K562 (cell line): ENCODE results near the gene GGT6. TPM values are rescaled to one million over a fixed set of nuclear protein-coding genes. Genes with fewer than 3 reads are reported as not detected.

ENCODE experiments used
- ATAC-seq: fragments of 200-7000 bp; cut with Tn5 transposase; 3 replicates; pipeline ENCODE4 v1.9.1; 2020; ENCODE audit warnings: moderate library complexity
- BruUV-seq: library from RNA; stranded (reverse); fragments of 400-500 nt; replicated peaks from 2 replicates; lab custom pipeline; 2021; lab: Mats Ljungman, UMichigan
- CTCF ChIA-PET: fragments of 300-600 bp; formaldehyde crosslinking; extraction: SDS; loops from one replicate; lab custom pipeline; 2021; ENCODE audit warnings: low intra/inter-chr PET ratio; lab: Yijun Ruan, JAX
- POLR2A ChIA-PET: fragments of 300-600, 350-650 bp; sonication (Branson Sonifier 250); formaldehyde crosslinking; extraction: SDS; loops from one replicate; lab custom pipeline; 2021; ENCODE audit warnings: antibody characterized with exemption, inconsistent platforms; lab: Yijun Ruan, JAX
- DNase-seq, 4 experiments: peaks; one replicate each; pipeline versions ENCODE4 v3.0.0 to v3.0.0-alpha.2; 2011 to 2018; ENCODE audit warnings: low spot score in 3 of 4, mixed read lengths in 3 of 4; ENCODE audit errors: extremely low read depth in 1 of 4
- FAIRE-seq: peaks from 2 replicates; lab custom pipeline; 2011; peaks lifted over from hg19 to GRCh38; lab: Jason Lieb, UNC
- H2AFZ ChIP-seq: 2 replicates; pipeline ENCODE4 v1.6.0; 2011; ENCODE audit warnings: low read depth, low read length, control low read depth, inconsistent platforms
- H3K27ac ChIP-seq: fragments of 200-600 bp; 3 replicates; pipeline ENCODE4 v1.8.0; 2011; ENCODE audit warnings: low read depth, mild to moderate bottlenecking, control low read depth, inconsistent platforms, low read length, moderate library complexity, mixed read lengths; ENCODE audit errors: extremely low read depth
- H3K27me3 ChIP-seq, 2 experiments: fragments of 300-600 bp in 1 of 2; 2 replicates in 1 of 2; 3 replicates in 1 of 2; pipeline versions ENCODE4 v1.6.0 to v1.8.0; 2011; ENCODE audit warnings: inconsistent platforms in 2 of 2, low read length in 2 of 2, mild to moderate bottlenecking in 1 of 2, mixed read lengths in 1 of 2, moderate library complexity in 1 of 2; ENCODE audit not compliant: control insufficient read depth in 2 of 2, insufficient read depth in 2 of 2
- H3K36me3 ChIP-seq: fragments of 300-600 bp; 3 replicates; pipeline ENCODE4 v1.8.0; 2011; ENCODE audit warnings: mild to moderate bottlenecking, low read length, inconsistent platforms; ENCODE audit not compliant: control insufficient read depth, insufficient read depth
- H3K4me1 ChIP-seq, 2 experiments: fragments of 200-600 bp in 1 of 2; replicated peaks in 1 of 2; 2 replicates in 1 of 2; 3 replicates in 1 of 2; pipeline versions ENCODE4 v1.5.1 to v1.8.0; 2011; ENCODE audit warnings: inconsistent platforms in 2 of 2, low read length in 2 of 2, mild to moderate bottlenecking in 1 of 2, mixed read lengths in 1 of 2, moderate library complexity in 1 of 2; ENCODE audit not compliant: control insufficient read depth in 2 of 2, insufficient read depth in 2 of 2
- H3K4me2 ChIP-seq: 2 replicates; pipeline ENCODE4 v1.6.1; 2011; ENCODE audit warnings: low read length, control low read depth, inconsistent platforms, mixed read lengths; ENCODE audit not compliant: insufficient read depth
- H3K4me3 ChIP-seq: fragments of 200-600 bp; sonication (generic), shearing (Covaris generic); 2 replicates; pipeline ENCODE4 v1.5.1; 2016; ENCODE audit warnings: control low read depth, inconsistent platforms
- H3K79me2 ChIP-seq: fragments of 200-600 bp; 3 replicates; pipeline ENCODE4 v1.8.0; 2011; ENCODE audit warnings: low read length, inconsistent platforms; ENCODE audit not compliant: control insufficient read depth, insufficient read depth
- H3K9ac ChIP-seq, 2 experiments: 2 replicates each; pipeline versions ENCODE4 v1.6.0 to v1.6.1; 2011; ENCODE audit warnings: low read depth in 2 of 2, low read length in 2 of 2, control low read depth in 1 of 2, inconsistent platforms in 1 of 2, mild to moderate bottlenecking in 1 of 2, mixed read lengths in 1 of 2; ENCODE audit not compliant: insufficient read depth in 1 of 2
- H3K9me1 ChIP-seq: one replicate; pipeline ENCODE4 v1.6.0; 2011; ENCODE audit warnings: inconsistent platforms, mild to moderate bottlenecking, low read length, moderate library complexity; ENCODE audit not compliant: control insufficient read depth, insufficient read depth
- H3K9me3 ChIP-seq: replicated peaks from 2 replicates; pipeline ENCODE4 v1.5.1; 2011; ENCODE audit warnings: low read depth, low read length, inconsistent platforms; ENCODE audit not compliant: control insufficient read depth, insufficient read depth
- H4K20me1 ChIP-seq: replicated peaks from 2 replicates; pipeline ENCODE4 v1.6.1; 2011; ENCODE audit warnings: low read length, inconsistent platforms, mixed read lengths; ENCODE audit not compliant: control insufficient read depth, insufficient read depth
- ERF ChIP-seq: fragments of 450-650 bp; formaldehyde crosslinking; IDR thresholded peaks from 2 replicates; pipeline ENCODE4 v1.4.0; 2020; ENCODE audit warnings: mild to moderate bottlenecking, mixed read lengths
- KAT2B ChIP-seq: IDR thresholded peaks from one replicate; pipeline ENCODE4 v1.6.1; 2012; ENCODE audit warnings: low read depth, mild to moderate bottlenecking, control low read depth, inconsistent platforms, low read length, moderate library complexity
- MAFG ChIP-seq: fragments of 450-650 bp; conservative IDR thresholded peaks from 2 replicates; pipeline ENCODE4 v1.6.1; 2016; ENCODE audit warnings: missing genetic modification characterization, missing compliant biosample characterization
- POLR2G ChIP-seq: fragments of 200-400 bp; formaldehyde crosslinking; IDR thresholded peaks from 2 replicates; pipeline ENCODE4 v1.6.1; 2017; ENCODE audit warnings: low read depth, mild to moderate bottlenecking, antibody characterized with exemption, low read length, moderate library complexity
- PURB ChIP-seq: sonication (generic); formaldehyde crosslinking; IDR thresholded peaks from 2 replicates; pipeline ENCODE4 v1.9.0; 2021; ENCODE audit warnings: low read depth, mild to moderate bottlenecking, missing genetic modification reagents
- RBFOX2 ChIP-seq: fragments of 200-400 bp; formaldehyde crosslinking; IDR thresholded peaks from 2 replicates; pipeline ENCODE4 v1.6.1; 2017; ENCODE audit warnings: low read depth, mild to moderate bottlenecking, low read length, moderate library complexity
- ZNF274 ChIP-seq: IDR thresholded peaks from 2 replicates; pipeline ENCODE4 v1.6.1; 2011; ENCODE audit warnings: low read depth, mild to moderate bottlenecking, low read length, moderate library complexity, borderline replicate concordance
- ZNF41 ChIP-seq: fragments of 250-450 bp; sonication (Bioruptor Pico); conservative IDR thresholded peaks from 2 replicates; pipeline ENCODE4 v1.4.0; 2020; ENCODE audit warnings: mild to moderate bottlenecking
- ZNF668 ChIP-seq: fragments of 250-450 bp; sonication (Bioruptor Pico); IDR thresholded peaks from 2 replicates; pipeline ENCODE4 v1.8.0; 2022; ENCODE audit warnings: mild to moderate bottlenecking, inconsistent platforms
- WGBS: fragments of 100-300 bp; shearing (Covaris generic); methylation state at CpG from one replicate; pipeline ENCODE4 v1.1.6; 2016; ENCODE audit warnings: low coverage, mixed read lengths; ENCODE audit not compliant: insufficient coverage; ENCODE audit errors: missing lambda C conversion rate; 5-methylcytosine and 5-hydroxymethylcytosine counted together
- in situ Hi-C: fragments of 300-500 bp; cut with MboI; formaldehyde crosslinking; loops from 4 replicates; pipeline ENCODE4 v1.15.0; 2018; ENCODE audit warnings: inconsistent platforms, mixed read lengths
- intact Hi-C: fragments of 100-400 bp; cut with micrococcal nuclease; formaldehyde crosslinking; loops from 2 replicates; pipeline ENCODE4 v1.14.2; 2022
- polyA plus RNA-seq, 8 experiments: library from polyadenylated mRNA; depleted of rRNA in 4 of 8; stranded (reverse) in 5 of 8; unstranded in 3 of 8; fragments of >200 nt; fragmentation: Nextera tagmentation in 2 of 8; fragmentation: Illumina TruSeq in 1 of 8; extraction: Ambion mirVana in 2 of 8; extraction: Trizol in 1 of 8; gene quantifications; 2 replicates each; pipeline versions ENCODE4 v1.2.1 to v1.2.3, GENCODE V29; 2011 to 2014; ENCODE audit warnings: inconsistent platforms in 1 of 8, missing spikeins in 1 of 8
- total RNA-seq, 7 experiments: library from RNA; depleted of rRNA in 6 of 7; stranded (reverse); fragments of >200 nt in 6 of 7; fragmentation: Illumina TruSeq in 2 of 7; extraction: Trizol in 2 of 7; gene quantifications; 2 replicates each; pipeline versions ENCODE4 v1.2.1 to v1.2.3, GENCODE V29; 2011 to 2021; ENCODE audit warnings: low replicate concordance in 1 of 7
- TF ChIP-seq, protein P1 (sequence below): fragments of 250-450 bp; sonication (Bioruptor Pico); IDR thresholded peaks from 2 replicates; pipeline ENCODE4 v1.8.0; 2021; ENCODE audit warnings: moderate library complexity, mild to moderate bottlenecking, inconsistent platforms

GGT6 gene
- total and polyA plus RNA-seq, 9 of the 15 experiments (the other 6 are each of a cell fraction or from before 2014, with no cell fraction given): 0.09 TPM; not detected in 8

DNA sequence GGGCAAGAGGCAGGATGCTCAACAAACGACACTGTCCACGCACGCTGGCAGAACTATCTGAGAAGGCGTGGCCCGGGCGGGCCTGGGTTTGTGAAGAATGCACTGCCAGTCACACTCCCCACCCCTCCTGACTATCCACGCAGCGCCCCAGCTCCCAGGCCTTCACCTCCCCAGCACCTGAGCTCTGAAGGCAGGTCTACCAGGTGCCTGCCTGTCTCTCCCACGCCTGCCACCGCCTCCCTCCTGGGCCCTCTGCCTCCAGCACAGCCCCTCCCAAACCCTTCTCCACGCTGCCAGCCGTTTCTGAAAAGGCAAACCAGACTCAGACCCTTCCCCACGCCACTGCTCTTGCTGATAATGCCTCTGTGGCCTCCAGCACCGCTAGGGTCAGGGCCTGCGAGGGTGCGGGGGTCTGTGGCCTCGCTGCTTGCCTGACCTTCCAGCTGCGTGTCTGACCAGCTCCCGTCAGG lies 16.8 kb downstream of the GGT6 start:
- Histone ChIP-seq H3K4me2 (no peak overlapping the region), H3K9me3 (no peaks in the 10 kb centered on the region), H3K27ac (no peak overlapping the region), H3K36me3 (peaks cover 90% of the 10 kb centered on the region; the same call in 2 of the 3 replicates), H3K27me3 (no peaks in the 10 kb centered on the region), H3K79me2 (no peaks in the 10 kb centered on the region), H3K4me1 (peaks cover 0 to 58% of the 10 kb centered on the region in 2 experiments; a peak in 2 of 5 replicates), H3K9me1 (no peaks in the 10 kb centered on the region), H3K9ac (no peak overlapping the region; a peak in 1 of 4 replicates), H4K20me1 (no peaks in the 10 kb centered on the region), H2AFZ (no peak overlapping the region), H3K4me3 (no peak overlapping the region)
- in situ Hi-C loops (no loop called here), intact Hi-C loops (loop anchor here (5.0 kb wide), 1 partner anchor 121 kb away; no protein-coding TSS in a partner anchor)
- no peak for ATAC-seq
- no peak for FAIRE-seq
- WGBS: 74% methylated on average over 14 of the region's 19 CpGs
- no peak for TF ChIP-seq ZNF41 (CRISPR knock-in tag)
- TF ChIP-seq, protein P1, sequence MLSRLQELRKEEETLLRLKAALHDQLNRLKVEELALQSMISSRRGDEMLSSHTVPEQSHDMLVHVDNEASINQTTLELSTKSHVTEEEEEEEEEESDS (CRISPR knock-in tag): no peak
- peak; percentile 43 for TF ChIP-seq RBFOX2
- ChIA-PET CTCF (no interaction called here), POLR2A (no interaction called here)
- no peak for DNase-seq
- no TSS peak for BruUV-seq

DNA sequence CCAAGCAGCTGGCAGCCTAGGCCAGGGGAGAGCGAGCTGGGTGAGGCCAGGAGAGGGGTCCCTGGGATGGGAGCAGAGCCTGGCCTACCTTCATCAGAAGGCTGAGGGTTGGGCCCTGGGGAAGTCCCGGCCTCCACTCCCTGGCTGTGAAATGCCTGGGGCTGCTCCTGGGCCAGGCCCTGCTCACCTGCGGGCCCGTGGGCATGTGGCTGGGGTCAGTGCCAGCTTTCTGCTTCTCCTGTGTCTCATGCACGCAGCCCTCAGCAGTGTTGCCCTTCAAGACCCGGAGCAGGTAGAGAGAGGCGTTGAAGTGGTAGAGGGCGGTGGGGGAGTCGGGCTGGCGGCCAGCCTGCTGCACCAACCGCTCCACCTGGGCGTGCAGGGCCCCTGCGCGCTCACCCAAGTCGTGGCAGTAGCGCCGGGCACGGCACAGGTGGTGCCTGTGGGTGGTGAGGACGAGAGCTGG lies 17.6 kb downstream of the GGT6 start:
- Histone ChIP-seq H2AFZ (no peak overlapping the region), H3K27me3 (no peaks in the 10 kb centered on the region), H3K79me2 (no peaks in the 10 kb centered on the region), H3K4me3 (no peak overlapping the region), H3K9ac (no peak overlapping the region), H3K4me2 (no peak overlapping the region), H3K36me3 (peaks cover 90% of the 10 kb centered on the region; the same call in 2 of the 3 replicates), H3K9me3 (no peaks in the 10 kb centered on the region), H4K20me1 (no peaks in the 10 kb centered on the region), H3K27ac (no peak overlapping the region), H3K4me1 (peaks cover 0 to 60% of the 10 kb centered on the region in 2 experiments; a peak in 2 of 5 replicates), H3K9me1 (no peaks in the 10 kb centered on the region)
- ChIA-PET POLR2A (no interaction called here), CTCF (no interaction called here)
- BruUV-seq: no TSS peak
- no peak for ATAC-seq
- TF ChIP-seq PURB (no peak), ZNF274 (no peak), KAT2B (no peak), ERF (CRISPR knock-in tag) (no peak), POLR2G (peak; percentile 42; the same call in 1 of the 2 replicates), ZNF668 (no peak), MAFG (tag) (no peak)
- WGBS: 96% methylated on average over 5 of the region's 19 CpGs
- in situ Hi-C loops (no loop called here), intact Hi-C loops (loop anchor here (5.0 kb wide), 1 partner anchor 120 kb away; no protein-coding TSS in a partner anchor)
- no peak for FAIRE-seq
- DNase-seq: no peak
